KMS-11 (cell line): ENCODE data around the gene BATF3.
"Not testable (repeated sequence)": the region's sequence is repeated elsewhere in the genome, so short reads cannot be mapped to it uniquely, and the experiment has no call there.

Source experiments
- H2AFZ ChIP-seq: fragments of 200-600 bp; sonication (generic); 2 replicates; pipeline ENCODE4 v1.6.1; 2016; ENCODE audit warnings: antibody characterized with exemption, mixed run types, low read depth
- H3K27ac ChIP-seq: fragments of 200-600 bp; sonication (generic); 2 replicates; pipeline ENCODE4 v1.6.1; 2016; ENCODE audit warnings: mild to moderate bottlenecking, mixed run types
- H3K27me3 ChIP-seq: fragments of 200-600 bp; sonication (generic); 2 replicates; pipeline ENCODE4 v1.6.1; 2017; ENCODE audit warnings: mild to moderate bottlenecking, low read depth, mixed run types, moderate library complexity; ENCODE audit not compliant: insufficient read depth
- H3K36me3 ChIP-seq: fragments of 200-600 bp; sonication (generic); 2 replicates; pipeline ENCODE4 v1.6.1; 2017; ENCODE audit warnings: mild to moderate bottlenecking, mixed run types; ENCODE audit not compliant: insufficient read depth
- H3K4me1 ChIP-seq: fragments of 200-600 bp; sonication (generic); 2 replicates; pipeline ENCODE4 v1.6.1; 2016; ENCODE audit warnings: mild to moderate bottlenecking, low read depth, mixed run types; ENCODE audit not compliant: poor library complexity, severe bottlenecking
- H3K4me2 ChIP-seq: fragments of 200-600 bp; sonication (generic); 2 replicates; pipeline ENCODE4 v1.7.0; 2016; ENCODE audit warnings: mild to moderate bottlenecking, mixed run types
- H3K4me3 ChIP-seq: fragments of 200-600 bp; sonication (generic); IDR thresholded peaks from 2 replicates; pipeline ENCODE4 v1.6.1; 2017; ENCODE audit warnings: low read depth, low read length, mixed read lengths; ENCODE audit not compliant: insufficient read depth
- H3K79me2 ChIP-seq: fragments of 200-600 bp; sonication (generic); 2 replicates; pipeline ENCODE4 v1.6.1; 2016; ENCODE audit warnings: low read depth, mixed run types; ENCODE audit not compliant: insufficient read depth
- H3K9ac ChIP-seq: fragments of 200-600 bp; sonication (generic); 2 replicates; pipeline ENCODE4 v1.6.1; 2016; ENCODE audit warnings: mild to moderate bottlenecking, mixed run types
- H4K20me1 ChIP-seq: fragments of 200-600 bp; sonication (generic); 2 replicates; pipeline ENCODE4 v1.6.1; 2016; ENCODE audit warnings: mild to moderate bottlenecking, mixed run types; ENCODE audit not compliant: insufficient read depth
- TF ChIP-seq, protein P1 (sequence below): fragments of 200-600 bp; sonication (generic); conservative IDR thresholded peaks from 2 replicates; pipeline ENCODE4 v1.6.1; 2017; ENCODE audit warnings: low read depth, mild to moderate bottlenecking, antibody characterized with exemption, low read length, moderate library complexity, mixed read lengths

BATF3 gene

DNA sequence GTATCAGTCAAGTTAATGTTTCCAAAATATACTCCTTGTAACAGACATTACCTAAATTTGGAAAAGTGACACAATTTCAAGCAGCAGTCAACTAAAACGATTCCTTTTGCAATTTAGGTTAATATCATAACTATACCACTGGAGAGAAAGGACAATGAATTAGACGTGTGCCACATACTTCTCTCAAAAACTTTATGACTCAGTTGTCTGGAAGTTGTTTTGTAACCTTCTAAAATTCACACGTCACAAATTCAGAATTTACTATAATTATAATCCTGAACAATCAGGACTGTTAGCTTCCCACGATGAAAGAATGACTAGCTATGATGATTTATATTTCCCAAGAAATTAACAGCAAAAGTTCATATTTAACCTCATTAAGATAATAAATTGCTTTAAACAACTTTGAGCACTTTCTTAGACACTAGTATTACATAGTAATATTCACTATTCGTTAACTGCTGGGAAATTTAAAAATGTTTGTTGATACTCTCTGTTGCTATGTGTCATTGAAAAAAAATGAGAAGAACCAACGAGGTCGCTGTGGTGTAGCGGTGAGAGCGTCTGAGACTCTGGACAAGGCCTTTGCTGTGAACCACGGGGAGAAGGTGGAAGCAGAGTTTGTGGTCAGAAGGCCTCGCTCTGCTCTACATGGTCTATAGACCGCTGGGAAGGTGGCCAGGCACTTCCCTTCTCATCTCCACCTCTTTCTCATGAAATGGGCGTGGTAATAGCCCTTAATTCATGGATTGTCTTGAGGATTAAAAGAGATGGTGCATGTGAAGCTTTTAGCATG is 27.9 kb upstream of the BATF3 start:
- H3K36me3 ChIP-seq: no peaks in the 10 kb centered on the region
- H4K20me1 ChIP-seq: no peaks in the 10 kb centered on the region
- H3K4me3 ChIP-seq: no peak overlapping the region
- H3K4me2 ChIP-seq: no peak overlapping the region
- peaks cover 4% of the 10 kb centered on the region for H3K4me1 ChIP-seq
- no peak overlapping the region for H3K9ac ChIP-seq
- TF ChIP-seq, protein P1, sequence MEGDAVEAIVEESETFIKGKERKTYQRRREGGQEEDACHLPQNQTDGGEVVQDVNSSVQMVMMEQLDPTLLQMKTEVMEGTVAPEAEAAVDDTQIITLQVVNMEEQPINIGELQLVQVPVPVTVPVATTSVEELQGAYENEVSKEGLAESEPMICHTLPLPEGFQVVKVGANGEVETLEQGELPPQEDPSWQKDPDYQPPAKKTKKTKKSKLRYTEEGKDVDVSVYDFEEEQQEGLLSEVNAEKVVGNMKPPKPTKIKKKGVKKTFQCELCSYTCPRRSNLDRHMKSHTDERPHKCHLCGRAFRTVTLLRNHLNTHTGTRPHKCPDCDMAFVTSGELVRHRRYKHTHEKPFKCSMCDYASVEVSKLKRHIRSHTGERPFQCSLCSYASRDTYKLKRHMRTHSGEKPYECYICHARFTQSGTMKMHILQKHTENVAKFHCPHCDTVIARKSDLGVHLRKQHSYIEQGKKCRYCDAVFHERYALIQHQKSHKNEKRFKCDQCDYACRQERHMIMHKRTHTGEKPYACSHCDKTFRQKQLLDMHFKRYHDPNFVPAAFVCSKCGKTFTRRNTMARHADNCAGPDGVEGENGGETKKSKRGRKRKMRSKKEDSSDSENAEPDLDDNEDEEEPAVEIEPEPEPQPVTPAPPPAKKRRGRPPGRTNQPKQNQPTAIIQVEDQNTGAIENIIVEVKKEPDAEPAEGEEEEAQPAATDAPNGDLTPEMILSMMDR: no peak
- no peak overlapping the region for H2AFZ ChIP-seq
- H3K79me2 ChIP-seq: no peaks in the 10 kb centered on the region
- no peak overlapping the region for H3K27ac ChIP-seq
- no peaks in the 10 kb centered on the region for H3K27me3 ChIP-seq

DNA sequence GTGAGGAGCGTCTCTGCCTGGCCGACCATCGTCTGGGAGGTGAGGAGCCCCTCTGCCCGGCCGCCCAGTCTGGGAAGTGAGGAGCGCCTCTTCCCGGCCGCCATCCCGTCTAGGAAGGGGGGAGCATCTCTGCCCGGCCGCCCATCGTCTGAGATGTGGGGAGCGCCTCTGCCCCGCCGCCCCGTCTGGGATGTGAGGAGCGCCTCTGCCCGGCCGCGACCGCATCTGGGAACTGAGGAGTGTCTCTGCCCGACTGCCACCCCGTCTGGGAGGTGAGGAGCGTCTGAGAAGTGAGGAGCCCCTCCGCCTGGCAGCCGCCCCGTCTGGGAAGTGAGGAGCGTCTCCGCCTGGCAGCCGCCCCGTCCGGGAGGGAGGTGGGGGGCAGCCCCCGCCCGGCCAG is 25.0 kb upstream of the BATF3 start:
- not testable (repeated sequence) for H3K27me3 ChIP-seq, H3K4me1 ChIP-seq, H3K4me3 ChIP-seq, H3K79me2 ChIP-seq, H3K9ac ChIP-seq, H2AFZ ChIP-seq, H4K20me1 ChIP-seq, H3K36me3 ChIP-seq, H3K27ac ChIP-seq, H3K4me2 ChIP-seq

DNA sequence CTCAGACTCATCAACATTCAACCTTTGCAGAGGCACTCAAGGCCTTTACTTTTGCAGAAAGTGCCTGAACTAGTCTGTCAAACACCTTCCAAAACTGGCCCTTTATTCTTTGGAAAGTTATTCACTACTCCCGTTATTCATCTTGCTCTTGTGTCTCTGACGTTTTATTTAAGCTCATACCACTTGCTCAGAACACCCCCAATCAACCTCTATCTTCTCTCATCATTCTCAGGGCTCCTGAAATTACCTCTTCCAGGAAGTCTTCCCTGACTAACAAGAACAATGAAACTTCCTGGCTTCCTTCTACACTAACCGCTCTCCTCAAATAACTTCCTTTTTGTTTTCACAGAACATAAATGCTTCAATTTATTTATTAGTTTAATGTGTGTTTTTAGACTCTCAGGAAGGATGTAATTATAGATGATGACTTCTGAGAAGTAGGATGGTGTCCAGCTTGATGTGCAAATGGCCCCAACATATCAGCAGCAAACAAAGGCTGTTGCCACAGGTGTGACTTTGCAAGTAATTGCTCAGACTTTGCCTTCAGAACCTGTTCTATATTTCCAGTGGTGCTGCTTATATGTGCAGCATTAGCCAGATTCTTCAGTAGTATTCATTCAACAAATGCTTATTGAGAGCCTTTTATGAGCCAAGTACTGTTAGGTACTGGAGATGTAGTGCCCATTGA is 22.8 kb upstream of the BATF3 start:
- Histone ChIP-seq H3K36me3 (no peaks in the 10 kb centered on the region), H3K27me3 (no peaks in the 10 kb centered on the region), H3K4me2 (no peak overlapping the region), H3K79me2 (no peaks in the 10 kb centered on the region), H3K4me3 (no peak overlapping the region), H3K4me1 (peaks cover 4% of the 10 kb centered on the region), H4K20me1 (no peaks in the 10 kb centered on the region), H3K9ac (no peak overlapping the region), H3K27ac (no peak overlapping the region), H2AFZ (no peak overlapping the region)
- TF ChIP-seq, protein P1: no peak

DNA sequence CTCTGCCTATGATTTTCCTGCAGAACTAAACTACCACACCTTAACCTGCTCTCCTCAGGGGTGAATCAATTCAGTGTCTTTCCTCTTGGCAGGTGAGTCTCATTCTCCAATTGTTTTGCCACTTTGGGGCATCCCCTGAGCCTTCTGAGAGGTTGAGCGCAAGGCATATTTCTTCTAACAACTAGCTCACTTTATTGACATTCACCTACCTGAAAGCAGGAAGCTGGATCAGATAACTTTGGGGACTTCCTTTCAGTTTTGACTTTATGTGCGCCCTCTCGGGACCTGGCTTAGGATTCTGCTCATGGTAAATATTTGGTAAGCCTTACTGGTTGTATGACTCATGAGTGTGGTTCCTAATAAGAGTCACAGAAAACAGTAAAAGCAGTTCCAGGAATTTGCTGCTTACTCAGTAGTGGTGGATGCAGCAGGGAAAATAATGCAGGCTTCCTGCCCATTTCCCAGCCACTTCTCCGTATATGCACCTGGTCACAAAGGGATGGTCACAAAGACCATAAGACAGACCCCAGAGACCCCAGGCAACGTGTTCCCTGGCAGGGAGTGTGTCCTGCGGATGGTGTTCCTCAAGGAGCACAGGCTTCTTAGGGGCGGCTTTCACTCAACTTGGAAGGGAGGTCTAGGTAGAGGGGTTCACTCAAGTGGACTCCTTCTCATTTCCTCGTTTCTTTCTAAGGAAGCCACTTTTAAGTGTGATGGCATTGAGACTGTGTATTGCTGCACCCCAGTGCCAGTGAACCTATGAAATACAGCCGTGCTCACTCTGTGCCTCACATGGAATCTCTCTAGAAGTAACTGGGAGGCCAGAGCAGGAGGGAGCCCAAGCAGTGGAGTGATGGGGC is 22.0 kb upstream of the BATF3 start:
- H3K4me2 ChIP-seq: no peak overlapping the region
- H2AFZ ChIP-seq: no peak overlapping the region
- H3K27ac ChIP-seq: no peak overlapping the region
- H3K4me3 ChIP-seq: no peak overlapping the region
- TF ChIP-seq, protein P1: no peak
- H3K4me1 ChIP-seq: peaks cover 4% of the 10 kb centered on the region
- H3K36me3 ChIP-seq: no peaks in the 10 kb centered on the region
- no peaks in the 10 kb centered on the region for H3K79me2 ChIP-seq
- H3K27me3 ChIP-seq: no peaks in the 10 kb centered on the region
- no peak overlapping the region for H3K9ac ChIP-seq
- H4K20me1 ChIP-seq: no peaks in the 10 kb centered on the region
